Esophagus (tissue), 2 donors: ENCODE results near the gene M6PR. TPM values are rescaled to one million over a fixed set of nuclear protein-coding genes. Genes with fewer than 3 reads are reported as not detected.
"Not testable (repeated sequence)": the region's sequence is repeated elsewhere in the genome, so short reads cannot be mapped to it uniquely, and the experiment has no call there.

ENCODE experiments used
- H3K27ac ChIP-seq, 2 donors: one replicate each; pipeline ENCODE4 v1.5.1; 2013; ENCODE audit warnings: low read depth in 2 of 2, mild to moderate bottlenecking in 2 of 2, inconsistent platforms in 1 of 2, low read length in 1 of 2, moderate library complexity in 1 of 2
- H3K27me3 ChIP-seq, 2 donors: one replicate each; pipeline ENCODE4 v1.6.1; 2013; ENCODE audit warnings: low read length in 2 of 2, control low read depth in 1 of 2, mild to moderate bottlenecking in 1 of 2; ENCODE audit not compliant: insufficient read depth in 2 of 2, control insufficient read depth in 1 of 2
- H3K36me3 ChIP-seq, 2 donors: one replicate each; pipeline ENCODE4 v1.6.1; 2013; ENCODE audit warnings: low read length in 1 of 2; ENCODE audit not compliant: control insufficient read depth in 2 of 2, insufficient read depth in 2 of 2
- H3K4me1 ChIP-seq, 2 donors: one replicate each; pipeline ENCODE4 v1.6.1; 2013; ENCODE audit warnings: low read length in 1 of 2; ENCODE audit not compliant: control insufficient read depth in 2 of 2, insufficient read depth in 2 of 2
- H3K4me3 ChIP-seq, 2 donors: one replicate each; pipeline ENCODE4 v1.5.1; 2013; ENCODE audit warnings: low read length in 2 of 2, mild to moderate bottlenecking in 2 of 2, low read depth in 1 of 2, moderate library complexity in 1 of 2
- H3K9me3 ChIP-seq, 2 donors: one replicate each; pipeline ENCODE4 v1.6.1; 2013; ENCODE audit warnings: mild to moderate bottlenecking in 2 of 2, low read depth in 1 of 2, low read length in 1 of 2, moderate library complexity in 1 of 2; ENCODE audit not compliant: control insufficient read depth in 2 of 2, insufficient read depth in 1 of 2
- WGBS, 2 donors: extraction: QIAGEN DNeasy Blood & Tissue Kit; methylation state at CpG; one replicate each; pipeline ENCODE4 v1.1.7; 2013; 5-methylcytosine and 5-hydroxymethylcytosine counted together
- polyA plus RNA-seq, 2 donors: library from polyadenylated mRNA; stranded (reverse); fragments of 200-250 nt; gene quantifications; one replicate each; pipeline ENCODE4 v1.2.3, GENCODE V29; 2013
- donor health status: healthy with polysubstance abuse.
- donor health status: Bipolar disorder and iron deficiency.

M6PR gene
- polyA plus RNA-seq, 2 donors: 28.5 to 45.9 TPM

DNA sequence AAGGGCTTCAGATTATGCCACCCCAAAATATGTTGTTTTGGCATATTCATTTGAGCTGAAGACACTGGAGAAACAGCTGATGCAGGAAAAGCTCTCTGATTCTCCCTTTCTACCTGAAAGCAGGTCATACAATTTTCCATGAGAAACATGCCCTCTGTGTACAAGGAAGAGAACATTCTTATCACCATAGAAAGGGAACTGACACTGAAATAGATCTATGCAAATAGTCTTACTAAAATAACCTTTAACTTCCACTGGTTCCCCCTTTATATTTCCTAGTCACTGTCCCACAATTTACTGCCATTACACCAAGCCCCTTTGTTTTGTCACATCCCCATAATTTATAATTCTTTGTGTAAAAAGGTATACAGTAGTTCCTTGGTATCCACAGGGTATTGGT, 44.8 kb downstream of the M6PR start:
- no peaks in the 10 kb centered on the region for H3K27me3 ChIP-seq
- no peak overlapping the region for H3K4me3 ChIP-seq
- no peak overlapping the region for H3K27ac ChIP-seq
- no peaks in the 10 kb centered on the region for H3K36me3 ChIP-seq
- no peaks in the 10 kb centered on the region for H3K4me1 ChIP-seq
- no peaks in the 10 kb centered on the region for H3K9me3 ChIP-seq

DNA sequence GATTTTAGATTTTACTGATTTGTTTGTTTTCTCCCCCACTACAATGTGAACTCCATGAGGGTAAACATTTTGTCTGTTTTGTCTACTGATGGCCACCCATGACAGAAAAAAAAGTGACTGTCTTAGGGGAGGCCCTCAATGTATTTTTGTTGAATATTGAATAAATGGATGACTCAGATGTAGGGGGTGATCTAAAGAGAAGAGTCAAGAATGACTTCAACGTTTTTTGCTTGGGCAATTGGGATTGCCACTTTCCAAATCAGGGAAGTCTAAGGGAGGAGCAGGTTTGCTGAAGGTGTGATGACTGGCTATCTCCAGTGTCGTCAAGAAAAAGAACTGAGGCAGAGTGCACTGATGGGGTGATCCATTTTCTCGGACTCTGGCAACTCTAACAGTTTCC, 45.8 kb downstream of the M6PR start:
- no peaks in the 10 kb centered on the region for H3K4me1 ChIP-seq

DNA sequence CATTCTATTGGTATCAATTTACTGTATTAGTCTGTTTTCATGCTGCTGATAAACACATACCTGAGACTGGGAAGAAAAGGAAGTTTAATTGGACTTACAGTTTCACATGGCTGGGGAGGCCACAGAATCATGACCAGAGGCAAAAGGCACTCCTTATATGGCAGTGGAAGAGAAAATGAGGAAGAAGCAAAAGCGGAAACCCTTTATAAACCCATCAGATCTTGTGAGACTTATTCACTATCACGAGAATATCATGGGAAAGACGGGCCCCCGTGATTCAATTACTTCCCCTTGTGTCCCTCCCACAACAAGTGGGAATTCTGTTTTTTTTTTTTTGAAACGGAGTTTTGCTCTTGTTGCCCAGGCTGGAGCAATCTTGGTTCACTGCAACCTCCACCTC, 46.7 kb downstream of the M6PR start:
- WGBS, 2 donors: 69 to 83% methylated on average over 5 of the region's 5 CpGs
- not testable (repeated sequence) for H3K36me3 ChIP-seq, H3K27ac ChIP-seq, H3K4me3 ChIP-seq, H3K4me1 ChIP-seq, H3K27me3 ChIP-seq, H3K9me3 ChIP-seq

More for the DNA sequence above, 45.8 kb downstream of the M6PR start:
- 76 to 77% methylated on average over 3 of the region's 3 CpGs for WGBS, 2 donors
- Histone ChIP-seq H3K9me3 (no peaks in the 10 kb centered on the region), H3K27me3 (no peaks in the 10 kb centered on the region), H3K27ac (no peak overlapping the region), H3K4me3 (no peak overlapping the region), H3K36me3 (no peaks in the 10 kb centered on the region)

GRCh38 chr12:8899830-8900229, 49.6 kb downstream of the M6PR start:
- H3K4me3 ChIP-seq: no peak overlapping the region
- H3K9me3 ChIP-seq: no peaks in the 10 kb centered on the region
- 80 to 87% methylated on average over 6 of the region's 6 CpGs for WGBS, 2 donors
- no peaks in the 10 kb centered on the region for H3K27me3 ChIP-seq
- H3K4me1 ChIP-seq: no peaks in the 10 kb centered on the region
- no peak overlapping the region for H3K27ac ChIP-seq
- H3K36me3 ChIP-seq: no peaks in the 10 kb centered on the region

DNA sequence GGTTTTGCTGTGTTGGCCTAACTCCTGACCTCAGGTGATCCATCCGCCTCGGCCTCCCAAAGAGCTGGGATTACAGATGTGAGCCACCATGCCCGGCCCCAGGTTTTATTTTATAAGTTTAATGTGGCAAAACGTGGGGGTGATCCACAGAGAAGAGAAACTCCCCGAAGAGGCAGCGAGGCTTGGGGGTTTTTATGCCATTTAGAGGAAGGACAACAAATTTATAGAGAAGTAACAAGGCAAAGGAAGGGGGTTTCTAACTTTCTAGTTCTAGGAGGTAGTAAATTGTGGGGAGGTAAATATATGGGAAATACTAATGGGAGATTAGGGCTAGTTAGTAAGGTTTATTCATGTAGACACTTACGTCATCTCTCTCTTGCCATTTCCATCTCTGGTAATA, 52.4 kb downstream of the M6PR start:
- no peaks in the 10 kb centered on the region for H3K36me3 ChIP-seq
- no peaks in the 10 kb centered on the region for H3K27me3 ChIP-seq
- H3K4me1 ChIP-seq: no peaks in the 10 kb centered on the region
- H3K9me3 ChIP-seq: no peaks in the 10 kb centered on the region
- WGBS, 2 donors: 88 to 89% methylated on average over 7 of the region's 7 CpGs
- H3K4me3 ChIP-seq: no peak overlapping the region
- H3K27ac ChIP-seq: peak overlapping the region; percentile 6 to 50

- no peaks in the 10 kb centered on the region for H3K27me3 ChIP-seq
- 63 to 69% methylated on average over 1 of the region's 1 CpG for WGBS, 2 donors
- no peak overlapping the region for H3K27ac ChIP-seq
- no peaks in the 10 kb centered on the region for H3K36me3 ChIP-seq
- H3K9me3 ChIP-seq: no peaks in the 10 kb centered on the region
- no peaks in the 10 kb centered on the region for H3K4me1 ChIP-seq
- H3K4me3 ChIP-seq: no peak overlapping the region
These were observed 54.5 kb downstream of the M6PR start for GRCh38 chr12:8894986-8895385.

DNA sequence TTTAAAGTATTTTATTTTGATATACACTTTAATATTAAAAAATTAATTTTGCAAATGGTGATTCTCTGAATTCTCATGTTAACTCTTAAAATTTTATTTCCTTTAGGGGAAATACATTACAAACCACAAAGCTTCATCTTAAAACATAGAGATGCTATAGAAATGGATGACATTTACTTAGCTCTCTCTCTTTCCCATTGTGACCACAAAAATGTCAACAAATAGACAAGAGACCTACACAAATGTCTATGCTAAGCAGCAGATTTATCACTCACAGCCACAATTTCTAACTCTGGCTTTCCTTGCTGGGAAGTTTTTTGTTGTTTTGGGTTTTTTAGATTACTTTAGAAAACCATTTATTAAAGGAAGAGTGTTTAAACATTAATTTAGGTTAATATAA, 55.1 kb downstream of the M6PR start:
- H3K9me3 ChIP-seq: no peaks in the 10 kb centered on the region
- no peaks in the 10 kb centered on the region for H3K27me3 ChIP-seq
- no peaks in the 10 kb centered on the region for H3K36me3 ChIP-seq
- H3K4me1 ChIP-seq: no peaks in the 10 kb centered on the region
- H3K27ac ChIP-seq: no peak overlapping the region
- H3K4me3 ChIP-seq: no peak overlapping the region

- Histone ChIP-seq H3K27ac (no peak overlapping the region), H3K9me3 (no peaks in the 10 kb centered on the region), H3K4me1 (no peaks in the 10 kb centered on the region), H3K36me3 (no peaks in the 10 kb centered on the region), H3K4me3 (no peak overlapping the region), H3K27me3 (no peaks in the 10 kb centered on the region)
- WGBS, 2 donors: 96 to 99% methylated on average over 3 of the region's 3 CpGs
These were observed 57.5 kb downstream of the M6PR start for GRCh38 chr12:8891976-8892375.

Other genes starting within 250 kb of the M6PR start
- gene A2ML1, start 127.0 kb downstream of the M6PR start, polyA plus RNA-seq: 100 to 1,000 TPM; 477 to 614 TPM
- 10 to 100 TPM; 12.0 to 24.4 TPM for gene PHC1, start 35.1 kb downstream of the M6PR start, polyA plus RNA-seq
- gene KLRG1, start 39.9 kb upstream of the M6PR start, polyA plus RNA-seq: under 1 TPM; 0.47 to 0.52 TPM
- 10 to 100 TPM; 18.0 to 60.4 TPM for gene A2M, start 166.3 kb upstream of the M6PR start, polyA plus RNA-seq